ENCODE data around the gene DDTL.
A peak's percentile ranks its signal among the peaks of the same experiment; 100 is the strongest.
"Not testable (repeated sequence)": the region's sequence is repeated elsewhere in the genome, so short reads cannot be mapped to it uniquely, and the experiment has no call there.

The DDTL gene

GRCh38 chr22:23970816-23971486 lies 4.3 kb downstream of the DDTL start:
- DNase-seq, result no peak

GRCh38 chr22:23971927-23972326 lies 5.2 kb downstream of the DDTL start:
- DNase-seq, result not testable (repeated sequence)

- not testable (repeated sequence) for DNase-seq
Measured at GRCh38 chr22:23974345-23974744, 7.7 kb downstream of the DDTL start, which contains the start of gene DDT. Gene DDT, minus strand, starts transcription at chr22:23974441. Its CDS starts 27 bp downstream, at chr22:23974414.

GRCh38 chr22:23974836-23975352 lies 8.2 kb downstream of the DDTL start:
- DNase-seq, result not testable (repeated sequence)

- not testable (repeated sequence) for DNase-seq
Measured at GRCh38 chr22:23977304-23977703, 10.6 kb downstream of the DDTL start.

GRCh38 chr22:23979557-23980240 lies 13.0 kb downstream of the DDTL start, which contains the start of gene GSTT2:
Gene GSTT2, plus strand, starts transcription at chr22:23980134.
- not testable (repeated sequence) for DNase-seq

- DNase-seq, result not testable (repeated sequence)
Measured at GRCh38 chr22:23980567-23980966, 13.9 kb downstream of the DDTL start.

- DNase-seq, result peak; percentile 36
Measured at GRCh38 chr22:23984430-23984829, 17.7 kb downstream of the DDTL start.

GRCh38 chr22:23986089-23986488 lies 19.4 kb downstream of the DDTL start:
- not testable (repeated sequence) for DNase-seq

GRCh38 chr22:23986538-23987178 lies 20.0 kb downstream of the DDTL start:
- not testable (repeated sequence) for DNase-seq

GRCh38 chr22:23989583-23990244 lies 23.0 kb downstream of the DDTL start:
- DNase-seq, result not testable (repeated sequence)

- DNase-seq, result not testable (repeated sequence)
Measured at GRCh38 chr22:23993080-23993479, 26.4 kb downstream of the DDTL start.

- not testable (repeated sequence) for DNase-seq
Measured at GRCh38 chr22:23993581-23994177, 27.0 kb downstream of the DDTL start.

- DNase-seq, result no peak
Measured at GRCh38 chr22:23997092-23997491, 30.4 kb downstream of the DDTL start.

GRCh38 chr22:23999779-24000178 lies 33.1 kb downstream of the DDTL start:
- DNase-seq, result not testable (repeated sequence)

GRCh38 chr22:24001314-24001713 lies 34.6 kb downstream of the DDTL start:
- no peak for DNase-seq

GRCh38 chr22:24002272-24002671 lies 35.6 kb downstream of the DDTL start:
- DNase-seq, result no peak

- no peak for DNase-seq
Measured at GRCh38 chr22:24002851-24003250, 36.2 kb downstream of the DDTL start.

GRCh38 chr22:24003887-24004286 lies 37.2 kb downstream of the DDTL start:
- DNase-seq, result no peak

- peak; percentile 1 for DNase-seq
Measured at GRCh38 chr22:24005201-24005600, 38.5 kb downstream of the DDTL start, which contains the start of gene GSTT4. Gene GSTT4, minus strand, starts transcription at chr22:24005453. Its CDS starts 97 bp downstream, at chr22:24005356.

- no peak for DNase-seq
Measured at GRCh38 chr22:24006207-24006913, 39.7 kb downstream of the DDTL start.

- no peak for DNase-seq
Measured at GRCh38 chr22:24006914-24007214, 40.2 kb downstream of the DDTL start.
